ENCODE data around the gene NTN1. TPM values are rescaled to one million over a fixed set of nuclear protein-coding genes. Genes with fewer than 3 reads are reported as not detected.

Gene NTN1
- polyA plus RNA-seq, 3 donors: 0.03 to 0.04 TPM; not detected in 1

DNA sequence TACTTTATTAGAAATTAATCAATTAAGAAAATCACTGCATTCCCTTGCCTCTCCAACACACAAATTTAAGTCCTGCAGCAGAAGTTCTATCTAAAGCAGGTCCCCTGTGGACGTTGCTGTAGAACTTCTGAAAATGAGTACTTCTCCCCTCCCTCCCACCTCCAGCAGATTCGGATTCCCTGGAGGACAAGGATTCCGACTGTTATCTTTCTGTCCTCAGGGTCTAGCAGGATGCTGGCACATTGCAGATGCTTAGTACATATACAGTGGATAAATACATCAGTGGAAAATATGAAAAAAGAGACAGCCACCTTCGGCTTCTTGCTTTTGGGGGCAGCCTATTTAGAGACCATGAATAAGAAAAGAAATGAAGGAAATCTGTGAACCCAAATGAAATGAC, 32.1 kb downstream of the NTN1 start:
- Histone ChIP-seq H3K27me3 (ENCODE audit: control insufficient read depth in 2 of 2, insufficient read depth in 2 of 2, low read length in 2 of 2) (no peaks in the 10 kb centered on the region), H3K9me3 (replicated peaks in 1 of 2; ENCODE audit: control insufficient read depth in 1 of 2, insufficient read depth in 1 of 2, low read length in 2 of 2) (peaks cover 0 to 4% of the 10 kb centered on the region in 2 donors), H3K27ac (ENCODE audit: low read depth in 1 of 2, low read length in 2 of 2) (no peak overlapping the region), H3K79me2 (ENCODE audit: insufficient read depth, low read length) (no peaks in the 10 kb centered on the region), H3K36me3 (replicated peaks in 1 of 2; ENCODE audit: control insufficient read depth in 1 of 2, insufficient read depth in 2 of 2, low read length in 2 of 2) (no peaks in the 10 kb centered on the region), H3K4me3 (replicated peaks in 1 of 3; ENCODE audit: low read depth in 2 of 3, low read length in 3 of 3) (no peak overlapping the region), H3K4me2 (replicated peaks; ENCODE audit: extremely low read depth, low read length, poor library complexity, severe bottlenecking) (no peak overlapping the region), H2AFZ (ENCODE audit: insufficient read depth, low read depth, low read length, poor library complexity, severe bottlenecking) (no peak overlapping the region), H3K9ac (ENCODE audit: insufficient read depth, low read length, poor library complexity, severe bottlenecking) (no peak overlapping the region), H4K20me1 (ENCODE audit: insufficient read depth, low read length) (no peaks in the 10 kb centered on the region), H3K4me1 (ENCODE audit: control insufficient read depth in 1 of 2, insufficient read depth in 2 of 2, low read length in 2 of 2) (no peaks in the 10 kb centered on the region)
- Mint-ChIP-seq H3K4me3 (no peak overlapping the region), H3K9me3 (peaks cover 1 to 6% (median 3%) of the 10 kb centered on the region in 7 donors), H3K27me3 (ENCODE audit: low read depth in 3 of 3) (peaks cover 2 to 9% (median 6%) of the 10 kb centered on the region in 3 donors), H3K36me3 (no peaks in the 10 kb centered on the region), H3K4me1 (no peaks in the 10 kb centered on the region), H3K27ac (no peak overlapping the region)
- 100% methylated on average over 2 of the region's 4 CpGs for WGBS (ENCODE audit: insufficient coverage)
- intact Hi-C loops (cut with micrococcal nuclease): no loop called here
- no peak for DNase-seq
- TF ChIP-seq CTCF (IDR thresholded peaks at IDR 0.05): no peak

DNA sequence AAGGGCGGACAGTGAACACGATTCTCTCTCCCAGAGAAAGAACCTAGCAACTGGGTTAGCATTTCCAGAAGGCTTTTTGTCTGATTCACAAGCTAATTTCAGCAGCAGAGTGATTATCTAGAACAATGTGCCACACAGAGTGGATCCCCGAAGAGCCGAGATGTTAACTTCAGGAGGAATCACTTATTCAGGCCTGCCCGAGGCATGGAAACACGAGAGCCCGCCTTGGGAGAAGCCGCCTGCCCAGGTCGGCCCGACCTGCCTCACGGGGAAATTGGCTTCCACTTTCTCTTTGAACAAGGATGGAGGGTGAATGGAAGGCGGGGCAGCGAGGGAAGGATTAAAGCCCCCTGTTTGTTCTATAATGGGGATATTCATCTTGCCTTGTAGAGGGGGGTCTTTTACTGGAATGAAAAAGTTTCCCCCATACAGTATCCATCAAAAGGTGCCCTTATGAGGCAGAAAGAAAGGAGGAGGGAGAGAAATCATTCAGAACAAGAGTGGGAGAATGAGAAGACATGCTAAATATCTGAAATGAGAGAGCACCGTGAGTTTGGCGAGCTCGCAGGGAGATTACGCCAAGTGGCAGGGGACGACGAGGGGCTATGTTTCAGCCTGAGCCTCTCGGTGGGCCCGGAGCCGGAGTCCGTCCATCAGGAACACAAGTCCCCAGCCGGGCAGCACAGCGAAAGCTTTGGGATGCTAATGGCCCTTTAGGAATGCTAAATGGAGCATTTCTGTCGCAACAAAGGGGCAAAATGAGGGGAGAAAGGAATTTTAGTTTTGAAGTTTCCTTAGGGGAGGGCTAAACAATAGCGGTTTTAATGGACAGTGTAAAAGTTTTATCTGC, 33.0 kb downstream of the NTN1 start:
- no peaks in the 10 kb centered on the region for H3K9me3 ChIP-seq (replicated peaks in 1 of 2; ENCODE audit: control insufficient read depth in 1 of 2, insufficient read depth in 1 of 2, low read length in 2 of 2)
- H3K79me2 ChIP-seq (ENCODE audit: insufficient read depth, low read length): no peaks in the 10 kb centered on the region
- Mint-ChIP-seq H3K27me3 (ENCODE audit: low read depth in 3 of 3) (peaks cover 3 to 6% (median 4%) of the 10 kb centered on the region in 3 donors), H3K4me3 (no peak overlapping the region), H3K27ac (no peak overlapping the region), H3K4me1 (no peaks in the 10 kb centered on the region), H3K36me3 (no peaks in the 10 kb centered on the region), H3K9me3 (no peaks in the 10 kb centered on the region)
- no peaks in the 10 kb centered on the region for H3K36me3 ChIP-seq (replicated peaks in 1 of 2; ENCODE audit: control insufficient read depth in 1 of 2, insufficient read depth in 2 of 2, low read length in 2 of 2)
- 96% methylated on average over 22 of the region's 27 CpGs for WGBS (ENCODE audit: insufficient coverage)
- TF ChIP-seq CTCF (IDR thresholded peaks at IDR 0.05): no peak
- intact Hi-C loops (cut with micrococcal nuclease): no loop called here
- no peak overlapping the region for H3K4me2 ChIP-seq (replicated peaks; ENCODE audit: extremely low read depth, low read length, poor library complexity, severe bottlenecking)
- no peak overlapping the region for H3K27ac ChIP-seq (ENCODE audit: low read depth in 1 of 2, low read length in 2 of 2)
- DNase-seq: no peak
- no peaks in the 10 kb centered on the region for H3K4me1 ChIP-seq (ENCODE audit: control insufficient read depth in 1 of 2, insufficient read depth in 2 of 2, low read length in 2 of 2)
- H3K27me3 ChIP-seq (ENCODE audit: control insufficient read depth in 2 of 2, insufficient read depth in 2 of 2, low read length in 2 of 2): no peaks in the 10 kb centered on the region
- H4K20me1 ChIP-seq (ENCODE audit: insufficient read depth, low read length): no peaks in the 10 kb centered on the region
- no peak overlapping the region for H2AFZ ChIP-seq (ENCODE audit: insufficient read depth, low read depth, low read length, poor library complexity, severe bottlenecking)
- no peak overlapping the region for H3K9ac ChIP-seq (ENCODE audit: insufficient read depth, low read length, poor library complexity, severe bottlenecking)
- H3K4me3 ChIP-seq (replicated peaks in 1 of 3; ENCODE audit: low read depth in 2 of 3, low read length in 3 of 3): no peak overlapping the region
